ENCODE results near the gene DUOX2. TPM values are rescaled to one million over a fixed set of nuclear protein-coding genes. Genes with fewer than 3 reads are reported as not detected.

Gene DUOX2
- polyA plus RNA-seq (2011; rRNA removed) (0.02 TPM in 1 of 2 replicates, not detected in the other), polyA minus RNA-seq (2011; rRNA and poly(A)+ RNA removed) (0.05 TPM in 1 of 2 replicates, not detected in the other)

- H3K27me3 ChIP-seq (ENCODE audit: control insufficient read depth, insufficient read depth, low read length), result peaks cover 80% of the 10 kb centered on the region
- H3K4me3 ChIP-seq (ENCODE audit: low read depth, low read length), result no peak within 1 kb of the TSS
- TF ChIP-seq CTCF (IDR thresholded peaks at IDR 0.05; ENCODE audit: low read depth, low read length), result no peak
- ChIA-PET POLR2A (no interaction called here), CTCF (interaction anchor here (1.0 to 1.3 kb wide), 2 partner anchors 13 to 84 kb away, joined by 3 read pairs; no protein-coding TSS in a partner anchor)
- H3K9me3 ChIP-seq (ENCODE audit: control insufficient read depth, insufficient read depth, low read length), result no peaks in the 10 kb centered on the region; the same call in 1 of the 2 replicates
- no peak within 1 kb of the TSS for H3K27ac ChIP-seq (ENCODE audit: low read depth, low read length)
- no peak for DNase-seq (ENCODE audit: low read depth, low spot score)
Observed at GRCh38 chr15:45114076-45114750, at the start of gene DUOX2, which contains the start of gene DUOXA2. Gene DUOX2, minus strand, starts transcription at chr15:45114172. Its CDS starts 761 bp downstream, at chr15:45113411. Gene DUOXA2, plus strand, starts transcription at chr15:45114326. Its CDS starts 280 bp downstream, at chr15:45114606.

GRCh38 chr15:45163508-45163856, 49.5 kb upstream of the DUOX2 start:
- POLR2A ChIA-PET, result interaction anchor here (0.6 to 1.4 kb wide), 4 partner anchors 22 to 239 kb away, joined by 3 to 10 read pairs (median 4); a partner anchor contains a TSS

GRCh38 chr15:45162771-45163507, 49.0 kb upstream of the DUOX2 start:
- H3K27ac ChIP-seq (ENCODE audit: low read depth, low read length), result peak overlapping the region; percentile 3
- ChIA-PET POLR2A (interaction anchor here (0.6 to 1.4 kb wide), 5 partner anchors 23 to 239 kb away, joined by 3 to 10 read pairs (median 4); a partner anchor contains a TSS), CTCF (interaction anchor here (0.5 to 6.1 kb wide), 44 partner anchors 8 to 790 kb away, joined by 3 to 202 read pairs (median 4); partner anchors contain the start of genes SHF and SLC28A2)
- H3K4me3 ChIP-seq (ENCODE audit: low read depth, low read length), result no peak overlapping the region
- TF ChIP-seq CTCF (IDR thresholded peaks at IDR 0.05; ENCODE audit: low read depth, low read length), result peak; percentile 99
- H3K27me3 ChIP-seq (ENCODE audit: control insufficient read depth, insufficient read depth, low read length), result no peaks in the 10 kb centered on the region
- no peaks in the 10 kb centered on the region for H3K9me3 ChIP-seq (ENCODE audit: control insufficient read depth, insufficient read depth, low read length)
- DNase-seq (ENCODE audit: low read depth, low spot score), result peak; percentile 61

More at GRCh38 chr15:45163508-45163856, 49.5 kb upstream of the DUOX2 start:
- no peak for TF ChIP-seq CTCF (IDR thresholded peaks at IDR 0.05; ENCODE audit: low read depth, low read length)
- Histone ChIP-seq H3K27me3 (ENCODE audit: control insufficient read depth, insufficient read depth, low read length) (no peaks in the 10 kb centered on the region), H3K4me3 (ENCODE audit: low read depth, low read length) (no peak overlapping the region), H3K27ac (ENCODE audit: low read depth, low read length) (no peak overlapping the region), H3K9me3 (ENCODE audit: control insufficient read depth, insufficient read depth, low read length) (no peaks in the 10 kb centered on the region)
- DNase-seq (ENCODE audit: low read depth, low spot score), result no peak
- CTCF ChIA-PET, result interaction anchor here (0.5 to 6.1 kb wide), 43 partner anchors 8 to 789 kb away, joined by 3 to 202 read pairs (median 4); partner anchors contain the start of genes SHF and SLC28A2

- DNase-seq (ENCODE audit: low read depth, low spot score), result no peak
- Histone ChIP-seq H3K4me3 (ENCODE audit: low read depth, low read length) (no peak overlapping the region), H3K27ac (ENCODE audit: low read depth, low read length) (no peak overlapping the region), H3K27me3 (ENCODE audit: control insufficient read depth, insufficient read depth, low read length) (no peaks in the 10 kb centered on the region), H3K9me3 (ENCODE audit: control insufficient read depth, insufficient read depth, low read length) (no peaks in the 10 kb centered on the region)
- POLR2A ChIA-PET, result no interaction called here
- CTCF ChIA-PET, result interaction anchor here (0.6 to 6.1 kb wide), 10 partner anchors 13 to 298 kb away, joined by 3 to 202 read pairs (median 10); a partner anchor contains a TSS
- no peak for TF ChIP-seq CTCF (IDR thresholded peaks at IDR 0.05; ENCODE audit: low read depth, low read length)
Observed at GRCh38 chr15:45161666-45162065, 47.7 kb upstream of the DUOX2 start.
